Activated CD4-positive, CD25-positive, alpha-beta regulatory T cell treated with anti-CD3 and anti-CD28 coated beads, Interleukin-2, amount 50 U/mL, for 16 hours (primary cell): Measurements from ENCODE around the gene NDUFAF7.
A peak's percentile ranks its signal among the peaks of the same experiment; 100 is the strongest.
"Not testable (repeated sequence)": the region's sequence is repeated elsewhere in the genome, so short reads cannot be mapped to it uniquely, and the experiment has no call there.

Experiments used
- DNase-seq: peaks from one replicate; pipeline ENCODE4 v3.0.0-alpha.2; 2020; ENCODE audit warnings: low read depth, low spot score

Gene NDUFAF7, protein sequence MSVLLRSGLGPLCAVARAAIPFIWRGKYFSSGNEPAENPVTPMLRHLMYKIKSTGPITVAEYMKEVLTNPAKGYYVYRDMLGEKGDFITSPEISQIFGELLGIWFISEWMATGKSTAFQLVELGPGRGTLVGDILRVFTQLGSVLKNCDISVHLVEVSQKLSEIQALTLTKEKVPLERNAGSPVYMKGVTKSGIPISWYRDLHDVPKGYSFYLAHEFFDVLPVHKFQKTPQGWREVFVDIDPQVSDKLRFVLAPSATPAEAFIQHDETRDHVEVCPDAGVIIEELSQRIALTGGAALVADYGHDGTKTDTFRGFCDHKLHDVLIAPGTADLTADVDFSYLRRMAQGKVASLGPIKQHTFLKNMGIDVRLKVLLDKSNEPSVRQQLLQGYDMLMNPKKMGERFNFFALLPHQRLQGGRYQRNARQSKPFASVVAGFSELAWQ

GRCh38 chr2:37231241-37232130, at the start of gene NDUFAF7, which contains the start of gene CEBPZ:
Gene NDUFAF7, plus strand, starts transcription at chr2:37231658. Its CDS starts 48 bp downstream, at chr2:37231706.
Gene CEBPZ, minus strand, starts transcription at chr2:37231596. Its CDS starts 29 bp downstream, at chr2:37231567.
- DNase-seq: peak; percentile 81

- DNase-seq: no peak
Observed at GRCh38 chr2:37181726-37182684, 49.5 kb upstream of the NDUFAF7 start.

GRCh38 chr2:37188570-37188969, 42.9 kb upstream of the NDUFAF7 start, which contains the start of gene SULT6B1:
Gene SULT6B1, minus strand, starts transcription at chr2:37188670. Its CDS starts 30 bp downstream, at chr2:37188640.
- DNase-seq: no peak

DNA sequence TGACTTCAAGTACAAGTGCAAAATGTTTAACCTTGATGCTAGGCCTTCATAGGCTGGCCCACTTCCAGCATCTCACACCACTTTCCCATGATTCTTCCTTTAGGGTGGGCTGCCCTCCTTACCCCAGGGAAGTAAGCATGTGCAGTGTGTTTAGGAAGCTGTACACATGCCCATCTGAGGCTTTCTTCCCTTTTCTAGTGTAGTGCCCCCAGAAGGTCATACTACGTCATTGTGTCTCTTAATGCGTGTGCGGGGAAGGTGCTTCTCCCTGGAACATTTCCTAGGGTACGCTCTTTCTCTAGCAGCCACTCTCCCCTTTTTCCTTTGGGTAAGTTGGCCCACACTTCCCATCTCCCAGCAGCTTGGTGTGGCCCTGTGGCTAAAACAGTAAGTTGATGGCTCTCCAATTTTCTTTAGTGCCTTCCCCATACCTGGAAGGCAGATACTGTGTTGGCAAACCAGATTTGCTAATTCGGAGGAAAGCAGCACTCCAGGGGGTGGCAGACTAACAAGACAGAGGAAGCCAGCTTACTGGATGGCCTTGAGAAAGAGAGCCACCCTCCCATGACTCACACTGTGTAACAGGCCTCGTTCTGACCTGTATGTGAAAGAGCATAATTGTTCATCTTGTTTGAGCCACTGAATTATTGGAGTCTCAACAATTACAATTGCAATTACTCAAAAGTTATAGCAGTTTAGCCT, 41.9 kb upstream of the NDUFAF7 start:
- DNase-seq: no peak

- DNase-seq: no peak
Observed at GRCh38 chr2:37190290-37190689, 41.2 kb upstream of the NDUFAF7 start.

DNA sequence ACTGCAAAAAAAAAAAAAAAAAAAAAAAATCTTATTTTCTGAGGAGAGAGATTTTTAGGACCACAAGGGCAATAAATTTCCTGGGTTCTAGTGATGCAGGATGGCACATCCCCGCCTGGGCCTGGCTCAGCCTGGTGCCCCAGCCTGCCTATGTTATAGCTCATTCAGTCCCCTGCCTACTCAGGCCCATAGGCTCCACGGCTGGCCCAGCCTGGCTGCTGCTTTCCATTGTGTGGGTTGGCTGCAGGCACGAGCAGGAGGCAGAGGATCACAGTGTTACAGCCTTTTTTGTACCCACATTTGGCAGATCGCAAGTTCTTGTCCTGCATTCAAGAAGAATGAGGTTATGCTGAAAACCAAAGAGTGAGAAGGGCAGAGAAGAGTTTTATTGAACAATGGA, 40.2 kb upstream of the NDUFAF7 start:
- DNase-seq: no peak

GRCh38 chr2:37191747-37192146, 39.7 kb upstream of the NDUFAF7 start:
- DNase-seq: no peak

GRCh38 chr2:37192551-37192950, 38.9 kb upstream of the NDUFAF7 start:
- no peak for DNase-seq

DNA sequence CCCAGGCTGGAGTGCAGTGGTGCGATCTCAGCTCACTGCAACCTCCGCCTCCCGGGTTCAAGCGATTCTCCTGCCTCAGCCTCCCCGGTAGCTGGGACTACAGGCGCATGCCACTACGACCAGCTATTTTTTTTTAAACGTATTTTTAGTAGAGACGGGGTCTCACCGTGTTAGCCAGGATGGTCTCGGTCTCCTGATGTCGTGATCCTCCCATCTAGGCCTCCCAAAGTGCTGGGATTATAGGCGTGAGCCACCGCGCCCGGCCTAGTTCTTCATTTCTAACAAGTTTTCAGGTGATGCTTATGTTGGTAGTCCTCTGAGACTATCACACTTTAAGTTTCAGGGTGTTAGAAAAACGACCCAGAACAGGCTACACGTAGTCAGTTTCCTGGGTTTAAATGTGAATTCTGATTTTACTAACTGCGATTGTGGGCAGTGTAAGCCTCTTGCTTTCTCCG, 35.6 kb upstream of the NDUFAF7 start:
- DNase-seq: not testable (repeated sequence)

- peak; percentile 77 for DNase-seq
Observed at GRCh38 chr2:37196320-37197195, 34.9 kb upstream of the NDUFAF7 start, which contains the start of gene CEBPZOS. Gene CEBPZOS, plus strand, starts transcription at chr2:37196496. Its CDS starts 3,209 bp downstream, at chr2:37199705.

DNA sequence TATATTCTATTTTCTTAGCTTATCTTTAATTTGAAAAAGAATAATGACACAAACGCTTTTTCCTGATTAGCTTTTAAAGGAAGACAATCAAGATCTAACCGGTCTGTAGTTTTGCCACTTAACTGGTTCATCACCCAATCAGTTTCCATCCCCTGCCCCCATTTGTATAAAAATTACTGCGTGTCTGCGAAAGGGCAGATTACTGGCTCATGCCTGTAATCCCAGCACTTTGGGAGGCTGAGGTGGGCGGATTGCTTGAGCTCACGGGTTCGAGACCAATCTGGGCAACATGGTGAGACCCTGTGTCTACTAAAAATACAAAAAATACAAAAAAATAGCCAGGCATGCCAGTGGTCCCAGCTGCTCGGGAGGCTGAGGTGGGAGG, 32.8 kb upstream of the NDUFAF7 start:
- no peak for DNase-seq

GRCh38 chr2:37201208-37201607, 30.2 kb upstream of the NDUFAF7 start:
- no peak for DNase-seq

- DNase-seq: no peak
Observed at GRCh38 chr2:37201766-37202165, 29.7 kb upstream of the NDUFAF7 start.

GRCh38 chr2:37203708-37204107, 27.8 kb upstream of the NDUFAF7 start:
- DNase-seq: no peak

DNA sequence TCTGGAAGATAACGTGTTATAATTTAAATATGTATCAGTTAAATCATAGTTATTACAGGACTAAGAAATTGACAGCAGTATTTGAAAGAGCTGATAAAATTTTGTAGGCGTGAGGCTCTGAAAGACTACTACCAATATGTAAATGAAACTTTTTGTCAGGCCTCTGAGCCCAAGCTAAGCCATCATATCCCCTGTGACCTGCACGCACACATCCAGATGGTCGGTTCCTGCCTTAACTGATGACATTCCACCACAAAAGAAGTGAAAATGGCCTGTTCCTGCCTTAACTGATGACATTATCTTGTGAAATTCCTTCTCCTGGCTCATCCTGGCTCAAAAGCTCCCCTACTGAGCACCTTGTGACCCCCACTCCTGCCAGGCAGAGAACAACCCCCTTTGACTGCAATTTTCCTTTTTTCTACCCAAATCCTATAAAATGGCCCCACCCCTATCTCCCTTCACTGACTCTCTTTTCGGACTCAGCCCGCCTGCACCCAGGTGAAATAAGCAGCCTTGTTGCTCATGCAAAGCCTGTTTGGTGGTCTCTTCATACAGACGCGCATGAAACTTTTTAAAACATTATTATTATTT, 26.3 kb upstream of the NDUFAF7 start:
- not testable (repeated sequence) for DNase-seq

- DNase-seq: no peak
Observed at GRCh38 chr2:37205689-37206341, 25.6 kb upstream of the NDUFAF7 start.

DNA sequence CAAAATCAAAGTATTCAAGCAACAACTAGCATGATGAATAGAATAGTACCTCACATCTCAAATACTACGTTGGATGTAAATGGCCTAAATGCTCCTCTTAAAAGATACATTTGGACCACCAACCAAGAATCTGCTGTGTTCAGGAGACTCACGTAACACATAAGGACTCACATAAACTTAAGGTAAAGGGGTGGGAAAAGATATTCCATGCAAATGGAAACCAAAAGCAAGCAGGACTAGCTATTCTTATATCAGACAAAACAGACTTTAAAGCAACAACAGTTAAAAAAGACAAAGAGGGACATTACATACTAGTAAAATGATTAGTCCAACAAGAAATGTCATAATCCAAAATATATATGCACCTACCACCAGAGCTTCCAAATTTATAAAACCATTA, 24.7 kb upstream of the NDUFAF7 start:
- not testable (repeated sequence) for DNase-seq

GRCh38 chr2:37211212-37211611, 20.2 kb upstream of the NDUFAF7 start:
- DNase-seq: no peak
